Testis (tissue), 2 donors: Measurements from ENCODE around the gene CHST5.

Experiments used
- POLR2A ChIP-seq: fragments of 450-650 bp; IDR thresholded peaks from one replicate; pipeline ENCODE4 v1.6.1; 2017; ENCODE audit warnings: antibody characterized with exemption, mild to moderate bottlenecking, moderate library complexity
- TF ChIP-seq, protein P1 (sequence below), 3 experiments: fragments of 450-650 bp in 2 of 3; fragments of 200-600 bp in 1 of 3; sonication (generic) in 1 of 3; IDR thresholded peaks; one replicate each; pipeline ENCODE4 v1.5.1; 2016 to 2019; ENCODE audit warnings: antibody characterized with exemption in 3 of 3, mild to moderate bottlenecking in 2 of 3, moderate library complexity in 1 of 3

DNA sequence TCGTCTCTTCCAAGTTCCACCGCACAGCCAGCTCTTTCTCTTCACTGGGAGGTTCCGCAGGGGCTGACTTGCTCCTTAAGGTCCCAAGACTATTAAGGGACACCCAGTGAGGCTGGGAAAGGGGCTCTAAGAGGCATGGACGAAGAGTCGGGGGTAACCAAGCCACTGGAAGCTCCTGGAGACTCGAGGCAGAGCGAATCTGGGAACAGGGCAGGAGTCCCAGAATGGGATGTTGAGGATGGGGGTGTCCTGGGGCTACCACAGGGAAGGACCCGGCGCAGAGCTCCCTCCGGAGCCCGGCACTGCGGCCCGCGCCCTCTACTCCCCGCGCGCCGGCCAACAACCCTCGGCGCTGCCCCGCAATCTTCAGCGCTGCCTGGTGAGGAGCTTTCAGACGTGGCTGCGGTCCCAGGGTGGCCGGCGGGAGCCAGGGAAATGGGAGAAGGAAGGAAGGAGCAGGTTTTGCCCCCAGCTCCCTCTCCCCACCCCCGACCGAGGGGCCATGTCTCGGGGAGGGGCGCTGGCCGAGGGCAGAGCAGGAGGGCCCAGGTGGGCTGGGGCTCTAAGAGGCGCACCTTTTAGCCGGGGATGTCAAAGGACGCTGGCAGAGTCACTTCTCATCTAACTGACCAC is 581 bp downstream of the CHST5 start:
- no peak for TF ChIP-seq POLR2A
- TF ChIP-seq, protein P1, sequence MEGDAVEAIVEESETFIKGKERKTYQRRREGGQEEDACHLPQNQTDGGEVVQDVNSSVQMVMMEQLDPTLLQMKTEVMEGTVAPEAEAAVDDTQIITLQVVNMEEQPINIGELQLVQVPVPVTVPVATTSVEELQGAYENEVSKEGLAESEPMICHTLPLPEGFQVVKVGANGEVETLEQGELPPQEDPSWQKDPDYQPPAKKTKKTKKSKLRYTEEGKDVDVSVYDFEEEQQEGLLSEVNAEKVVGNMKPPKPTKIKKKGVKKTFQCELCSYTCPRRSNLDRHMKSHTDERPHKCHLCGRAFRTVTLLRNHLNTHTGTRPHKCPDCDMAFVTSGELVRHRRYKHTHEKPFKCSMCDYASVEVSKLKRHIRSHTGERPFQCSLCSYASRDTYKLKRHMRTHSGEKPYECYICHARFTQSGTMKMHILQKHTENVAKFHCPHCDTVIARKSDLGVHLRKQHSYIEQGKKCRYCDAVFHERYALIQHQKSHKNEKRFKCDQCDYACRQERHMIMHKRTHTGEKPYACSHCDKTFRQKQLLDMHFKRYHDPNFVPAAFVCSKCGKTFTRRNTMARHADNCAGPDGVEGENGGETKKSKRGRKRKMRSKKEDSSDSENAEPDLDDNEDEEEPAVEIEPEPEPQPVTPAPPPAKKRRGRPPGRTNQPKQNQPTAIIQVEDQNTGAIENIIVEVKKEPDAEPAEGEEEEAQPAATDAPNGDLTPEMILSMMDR (IDR thresholded peaks at IDR 0.05) = no peak
